Naive thymus-derived CD8-positive, alpha-beta T cell (primary cell): ENCODE data around the gene TTLL5. TPM values are rescaled to one million over a fixed set of nuclear protein-coding genes. Genes with fewer than 3 reads are reported as not detected.

Experiments
- ATAC-seq, 2 donors: fragments of 150-1000 bp; cut with Tn5 transposase in 1 of 2; sonication (Bioruptor Pico), chemical (Tn5 transposase) in 1 of 2; 1 replicate in 1 of 2; 2 replicates in 1 of 2; pipeline ENCODE4 v1.10.0; 2021; ENCODE audit warnings: mild to moderate bottlenecking in 2 of 2, moderate library complexity in 2 of 2
- POLR2A ChIA-PET: fragments of 350-600 bp; sonication (Branson Sonifier 250); formaldehyde crosslinking; loops from one replicate; lab custom pipeline; 2021; ENCODE audit warnings: antibody characterized with exemption; lab: Charles Lee
- DNase-seq, 10 donors: peaks; one replicate each; pipeline versions ENCODE4 v3.0.0 to v3.0.0-alpha.2; 2020 to 2022
- H3K27ac Mint-ChIP-seq, 10 donors: one replicate each; pipeline ENCODE4 v1.8.0; 2020 to 2022; ENCODE audit warnings: mild to moderate bottlenecking in 10 of 10, mixed read lengths in 10 of 10, moderate library complexity in 4 of 10, inconsistent platforms in 1 of 10
- H3K27me3 Mint-ChIP-seq, 5 donors: one replicate each; pipeline ENCODE4 v1.8.0; 2021 to 2022; ENCODE audit warnings: mixed read lengths in 5 of 5
- H3K36me3 Mint-ChIP-seq, 3 donors: one replicate each; pipeline ENCODE4 v1.8.0; 2020 to 2022; ENCODE audit warnings: mixed read lengths in 3 of 3, mild to moderate bottlenecking in 2 of 3, inconsistent platforms in 1 of 3
- H3K4me1 Mint-ChIP-seq, 4 donors: one replicate each; pipeline ENCODE4 v1.8.0; 2021 to 2022; ENCODE audit warnings: mixed read lengths in 4 of 4
- H3K4me3 Mint-ChIP-seq, 10 donors: one replicate each; pipeline ENCODE4 v1.8.0; 2020 to 2022; ENCODE audit warnings: mild to moderate bottlenecking in 10 of 10, mixed read lengths in 10 of 10, moderate library complexity in 6 of 10, inconsistent platforms in 1 of 10
- H3K9me3 Mint-ChIP-seq, 9 donors: one replicate each; pipeline ENCODE4 v1.8.0; 2020 to 2022; ENCODE audit warnings: mixed read lengths in 9 of 9, mild to moderate bottlenecking in 3 of 9, inconsistent platforms in 1 of 9, moderate library complexity in 1 of 9
- polyA plus RNA-seq, 3 donors: library from polyadenylated mRNA; unstranded; fragments of 300-500 nt; fragmentation: Illumina TruSeq; gene quantifications; one replicate each; pipeline ENCODE4 v1.2.3, GENCODE V29; 2021
- total RNA-seq, 8 experiments: library from RNA in 2 of 8; stranded (reverse) in 2 of 8; gene quantifications; one replicate each; pipeline ENCODE4 v1.2.3 and lab custom pipeline; 2021 to 2026

TTLL5 gene
- total and polyA plus RNA-seq, 5 experiments from 2014 or later = 5.9 to 19.2 (median 12.1) TPM

DNA sequence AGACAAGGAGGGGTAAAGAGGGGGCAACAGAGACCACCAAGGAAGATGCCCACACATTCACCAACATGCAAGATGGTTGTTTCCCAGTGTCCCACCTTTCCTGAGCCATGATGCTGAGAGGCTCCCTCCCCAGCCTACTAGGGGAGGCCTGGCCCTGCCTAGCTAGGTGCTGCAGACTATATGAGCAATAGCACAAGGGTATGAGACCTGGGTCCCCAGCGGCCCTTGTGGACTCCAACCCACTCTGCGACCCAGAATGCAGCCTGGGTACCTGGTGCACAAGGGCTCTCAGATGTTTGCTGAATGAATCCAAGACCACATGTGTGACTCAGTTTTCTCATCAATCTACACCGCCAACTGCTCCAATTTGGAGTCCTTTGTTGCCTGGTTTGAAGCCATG is 306.8 kb downstream of the TTLL5 start:
- POLR2A ChIA-PET = no interaction called here
- DNase-seq = no peak
- H3K4me1 Mint-ChIP-seq = peaks cover 0 to 8% (median 0%) of the 10 kb centered on the region in 4 donors
- H3K27me3 Mint-ChIP-seq = no peaks in the 10 kb centered on the region
- no peak for ATAC-seq
- no peak overlapping the region for H3K27ac Mint-ChIP-seq
- H3K4me3 Mint-ChIP-seq = no peak overlapping the region
- H3K36me3 Mint-ChIP-seq = peaks cover 5 to 45% (median 13%) of the 10 kb centered on the region in 3 donors
- no peaks in the 10 kb centered on the region for H3K9me3 Mint-ChIP-seq

DNA sequence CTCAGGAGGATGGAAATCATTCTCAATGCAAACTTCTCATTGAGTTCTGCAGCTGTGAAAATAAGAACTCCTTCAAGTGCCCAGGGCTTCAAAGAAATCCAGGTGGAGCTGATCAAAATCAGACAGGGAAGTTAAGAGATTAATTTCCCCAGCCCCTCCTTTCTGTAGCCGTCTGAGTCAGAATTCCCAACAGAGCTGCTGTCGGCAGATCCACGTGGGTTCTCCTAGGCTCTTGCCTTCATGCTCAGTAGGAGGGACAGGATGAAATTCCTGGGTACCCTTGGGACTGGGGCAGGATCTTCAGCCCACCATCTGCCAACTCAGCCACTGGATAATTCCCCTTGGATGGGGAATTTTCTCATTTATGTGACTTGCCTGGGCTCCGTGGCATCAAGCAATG is 307.4 kb downstream of the TTLL5 start:
- POLR2A ChIA-PET = no interaction called here
- Mint-ChIP-seq H3K27me3 (no peaks in the 10 kb centered on the region), H3K4me3 (no peak overlapping the region), H3K27ac (no peak overlapping the region), H3K4me1 (peaks cover 0 to 8% (median 0%) of the 10 kb centered on the region in 4 donors), H3K36me3 (peaks cover 5 to 45% (median 13%) of the 10 kb centered on the region in 3 donors), H3K9me3 (no peaks in the 10 kb centered on the region)
- ATAC-seq = no peak
- no peak for DNase-seq

GRCh38 chr14:75969126-75969525 is 308.1 kb downstream of the TTLL5 start:
- no peaks in the 10 kb centered on the region for H3K9me3 Mint-ChIP-seq
- ATAC-seq (no peak), DNase-seq (no peak)
- H3K27ac Mint-ChIP-seq = peak overlapping the region in 1 of 10 donors; percentile 38
- POLR2A ChIA-PET = no interaction called here
- peaks cover 0 to 8% (median 0%) of the 10 kb centered on the region in 4 donors for H3K4me1 Mint-ChIP-seq
- no peak overlapping the region for H3K4me3 Mint-ChIP-seq
- H3K36me3 Mint-ChIP-seq = peaks cover 5 to 40% (median 13%) of the 10 kb centered on the region in 3 donors
- no peaks in the 10 kb centered on the region for H3K27me3 Mint-ChIP-seq

- Mint-ChIP-seq H3K36me3 (peaks cover 5 to 35% (median 13%) of the 10 kb centered on the region in 3 donors), H3K27ac (no peak overlapping the region), H3K27me3 (no peaks in the 10 kb centered on the region), H3K4me3 (no peak overlapping the region), H3K9me3 (no peaks in the 10 kb centered on the region), H3K4me1 (peaks cover 0 to 8% (median 0%) of the 10 kb centered on the region in 4 donors)
- POLR2A ChIA-PET = no interaction called here
- ATAC-seq (no peak), DNase-seq (no peak)
Measured at GRCh38 chr14:75969891-75970290, 308.8 kb downstream of the TTLL5 start.

GRCh38 chr14:75970989-75971388 is 309.9 kb downstream of the TTLL5 start:
- H3K27ac Mint-ChIP-seq = no peak overlapping the region
- no peak for DNase-seq
- no peaks in the 10 kb centered on the region for H3K27me3 Mint-ChIP-seq
- peaks cover 5 to 27% (median 13%) of the 10 kb centered on the region in 3 donors for H3K36me3 Mint-ChIP-seq
- no peaks in the 10 kb centered on the region for H3K9me3 Mint-ChIP-seq
- no peak for ATAC-seq
- peaks cover 0 to 7% (median 0%) of the 10 kb centered on the region in 4 donors for H3K4me1 Mint-ChIP-seq
- POLR2A ChIA-PET = no interaction called here
- H3K4me3 Mint-ChIP-seq = no peak overlapping the region

GRCh38 chr14:75971509-75971908 is 310.5 kb downstream of the TTLL5 start:
- Mint-ChIP-seq H3K27ac (no peak overlapping the region), H3K4me1 (peaks cover 0 to 7% (median 0%) of the 10 kb centered on the region in 4 donors), H3K9me3 (no peaks in the 10 kb centered on the region), H3K36me3 (peaks cover under 1 to 22% (median 12%) of the 10 kb centered on the region in 3 donors), H3K4me3 (no peak overlapping the region), H3K27me3 (no peaks in the 10 kb centered on the region)
- ATAC-seq = no peak
- POLR2A ChIA-PET = no interaction called here
- no peak for DNase-seq

DNA sequence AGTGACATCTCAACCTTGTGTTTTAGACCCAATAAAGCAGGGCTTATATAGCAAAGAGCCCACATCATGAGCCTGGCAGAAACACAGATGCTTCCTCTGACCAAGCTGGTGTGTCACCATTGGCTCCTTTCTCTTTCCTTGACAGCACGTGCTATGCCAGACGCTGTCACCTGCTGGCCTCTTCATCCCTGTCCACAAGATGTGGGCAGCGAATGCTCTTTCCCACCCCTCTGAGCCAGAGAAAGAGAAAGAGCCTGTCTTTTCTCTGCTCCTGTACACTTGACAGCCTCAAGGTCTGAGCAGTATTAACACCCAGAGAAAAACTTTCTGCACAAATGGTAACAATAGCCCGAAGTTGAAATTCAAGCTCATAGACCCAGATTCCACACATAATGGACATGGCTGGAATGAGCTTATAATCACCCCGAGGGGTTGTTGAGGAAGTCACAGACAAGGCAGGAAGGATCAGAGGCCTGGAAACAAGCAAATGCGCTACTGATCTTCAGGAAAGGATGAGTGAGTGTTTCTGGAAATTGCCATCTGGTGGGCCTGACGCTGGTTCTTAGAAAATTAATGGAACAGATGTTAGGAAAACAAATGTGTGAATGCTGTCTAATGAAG is 311.9 kb downstream of the TTLL5 start:
- ATAC-seq = no peak
- no peaks in the 10 kb centered on the region for H3K27me3 Mint-ChIP-seq

DNA sequence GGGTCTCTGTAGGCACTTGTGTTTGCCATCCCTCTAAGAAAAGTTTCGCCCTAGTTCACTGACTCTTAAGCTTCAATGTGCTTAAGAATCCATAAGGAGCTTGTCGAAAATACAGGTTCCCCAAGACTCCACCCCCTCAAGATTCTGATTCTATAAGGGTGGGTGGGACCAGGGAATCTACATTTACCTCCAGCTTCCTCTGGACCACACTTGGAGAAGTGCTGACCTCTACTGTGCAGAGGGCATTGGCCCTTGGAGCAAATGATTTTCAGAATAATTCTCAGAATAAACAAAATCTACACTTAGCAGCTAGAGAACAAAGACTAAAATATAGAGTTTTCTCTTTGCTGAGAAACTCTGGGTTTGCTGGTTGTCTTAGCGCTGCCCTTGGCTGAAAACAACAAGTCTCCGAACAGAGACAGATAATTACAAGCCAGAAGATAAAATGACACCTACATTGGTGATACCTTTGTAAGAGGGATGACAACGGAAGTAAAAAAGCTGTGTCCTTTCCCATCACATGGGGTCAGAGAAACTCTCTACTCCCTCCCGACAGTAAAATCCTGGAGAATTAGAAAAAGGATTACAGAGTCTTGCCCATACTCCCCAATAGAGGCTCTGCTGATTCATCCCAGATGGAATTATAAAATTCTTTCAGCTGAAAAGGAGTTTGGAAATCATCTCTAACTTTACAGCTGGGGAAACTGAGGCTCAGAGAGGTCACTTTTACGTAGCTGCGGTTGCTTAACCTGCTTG is 316.0 kb downstream of the TTLL5 start:
- Mint-ChIP-seq H3K36me3 (peaks cover 0 to 2% (median 0%) of the 10 kb centered on the region in 3 donors), H3K4me3 (no peak overlapping the region), H3K27me3 (no peaks in the 10 kb centered on the region), H3K27ac (peak overlapping the region in 1 of 10 donors; percentile 27), H3K9me3 (no peaks in the 10 kb centered on the region), H3K4me1 (peaks cover 23 to 44% (median 40%) of the 10 kb centered on the region in 4 donors)
- no peak for ATAC-seq
- POLR2A ChIA-PET = interaction anchor here (1.2 kb wide), 1 partner anchor 9 kb away, joined by 3 read pairs; the partner anchor contains the start of gene IFT43
- DNase-seq = no peak

More for the DNA sequence above, 311.9 kb downstream of the TTLL5 start:
- Mint-ChIP-seq H3K4me1 (peaks cover 1 to 7% (median 4%) of the 10 kb centered on the region in 4 donors), H3K36me3 (peaks cover 0 to 17% (median 7%) of the 10 kb centered on the region in 3 donors), H3K9me3 (no peaks in the 10 kb centered on the region), H3K4me3 (no peak overlapping the region), H3K27ac (no peak overlapping the region)
- no peak for DNase-seq
- POLR2A ChIA-PET = no interaction called here

DNA sequence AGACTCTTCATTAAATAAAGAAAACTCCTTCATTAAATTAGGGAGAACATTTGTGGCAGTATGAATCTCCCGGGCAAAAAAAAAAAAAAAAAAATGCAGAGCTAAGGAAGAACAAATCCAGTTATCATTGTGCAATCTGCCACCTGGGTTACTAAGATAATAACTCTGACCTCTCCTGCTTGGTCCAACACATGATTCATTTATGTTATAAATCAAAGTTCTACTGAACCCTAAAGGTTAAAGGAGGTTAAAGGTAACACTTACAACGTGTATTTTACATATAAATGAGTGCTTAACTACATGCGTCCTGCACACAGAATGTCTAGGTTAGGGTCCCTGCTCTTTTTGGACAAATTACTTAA is 316.5 kb downstream of the TTLL5 start:
- Mint-ChIP-seq H3K4me3 (no peak overlapping the region), H3K9me3 (no peaks in the 10 kb centered on the region), H3K36me3 (peaks cover 0 to 2% (median 0%) of the 10 kb centered on the region in 3 donors), H3K4me1 (peaks cover 19 to 44% (median 41%) of the 10 kb centered on the region in 4 donors), H3K27ac (peak overlapping the region in 1 of 10 donors; percentile 74), H3K27me3 (no peaks in the 10 kb centered on the region)
- POLR2A ChIA-PET = no interaction called here
- no peak for DNase-seq
- no peak for ATAC-seq

DNA sequence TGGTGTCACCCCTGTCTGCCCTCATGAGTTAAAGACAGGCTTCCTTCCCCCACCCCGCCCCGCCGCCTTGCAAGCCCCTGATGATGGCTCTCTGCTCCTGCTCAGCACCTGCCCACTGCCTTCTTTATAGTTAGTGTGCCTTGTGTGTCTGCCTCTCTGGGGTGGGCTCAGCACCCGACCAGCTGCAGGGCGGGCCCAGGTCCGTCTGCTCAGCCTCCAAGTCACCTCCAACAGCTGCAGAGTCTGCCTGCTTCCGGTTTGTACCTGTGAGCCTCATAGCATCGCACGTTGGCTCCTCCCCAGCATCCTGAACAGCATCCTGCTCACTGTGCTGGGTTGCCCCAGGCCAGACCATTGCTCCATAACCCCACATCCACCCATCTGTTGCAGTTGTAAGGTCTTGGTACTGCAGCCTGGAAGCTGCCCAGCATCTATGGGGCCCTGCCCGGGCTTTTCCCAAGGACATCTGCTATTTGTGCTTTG is 317.2 kb downstream of the TTLL5 start:
- H3K9me3 Mint-ChIP-seq = no peaks in the 10 kb centered on the region
- H3K27me3 Mint-ChIP-seq = no peaks in the 10 kb centered on the region
- peak overlapping the region in 6 of 10 donors; percentile 27 to 70 (median 54) for H3K4me3 Mint-ChIP-seq
- peaks cover 19 to 47% (median 42%) of the 10 kb centered on the region in 4 donors for H3K4me1 Mint-ChIP-seq
- ATAC-seq (peak in 1 of 2 donors; percentile 46), DNase-seq (peak in 5 of 10 donors; percentile 21 to 48 (median 36))
- peaks cover 0 to 2% (median 0%) of the 10 kb centered on the region in 3 donors for H3K36me3 Mint-ChIP-seq
- peak overlapping the region in 9 of 10 donors; percentile 72 to 94 (median 90) for H3K27ac Mint-ChIP-seq
- POLR2A ChIA-PET = no interaction called here

DNA sequence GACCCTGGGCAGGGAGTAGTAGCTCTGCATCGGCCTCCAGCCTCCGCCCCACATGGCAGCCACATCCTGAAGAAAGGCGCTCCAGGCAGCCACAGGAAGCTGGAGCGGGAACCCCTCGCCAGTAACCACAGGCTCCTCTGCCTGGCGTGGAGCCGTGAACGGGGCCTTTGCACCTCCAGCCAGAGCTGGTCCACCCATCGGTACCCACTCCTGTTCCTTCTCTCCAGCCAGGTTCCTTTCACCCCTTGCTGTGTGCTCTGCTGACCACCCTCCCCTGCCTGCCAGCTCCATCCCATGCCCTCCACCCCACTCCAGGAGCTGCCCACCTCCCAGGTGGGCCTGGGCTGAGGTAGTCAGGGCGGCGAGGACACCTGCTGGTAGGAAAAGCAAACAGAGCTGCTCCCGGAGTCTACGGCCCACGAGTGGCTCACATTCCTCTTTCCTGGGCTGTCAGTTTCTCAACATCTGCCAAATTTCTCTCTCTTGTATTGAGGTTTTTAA is 318.1 kb downstream of the TTLL5 start:
- Mint-ChIP-seq H3K27me3 (no peaks in the 10 kb centered on the region), H3K4me1 (peaks cover 19 to 47% (median 42%) of the 10 kb centered on the region in 4 donors), H3K27ac (peak overlapping the region in 6 of 10 donors; percentile 39 to 68 (median 60)), H3K9me3 (no peaks in the 10 kb centered on the region), H3K4me3 (peak overlapping the region in 6 of 10 donors; percentile 15 to 66 (median 48)), H3K36me3 (peaks cover 0 to 2% (median 0%) of the 10 kb centered on the region in 3 donors)
- ATAC-seq (no peak), DNase-seq (peak in 4 of 10 donors; percentile 12 to 19 (median 14))
- POLR2A ChIA-PET = no interaction called here

DNA sequence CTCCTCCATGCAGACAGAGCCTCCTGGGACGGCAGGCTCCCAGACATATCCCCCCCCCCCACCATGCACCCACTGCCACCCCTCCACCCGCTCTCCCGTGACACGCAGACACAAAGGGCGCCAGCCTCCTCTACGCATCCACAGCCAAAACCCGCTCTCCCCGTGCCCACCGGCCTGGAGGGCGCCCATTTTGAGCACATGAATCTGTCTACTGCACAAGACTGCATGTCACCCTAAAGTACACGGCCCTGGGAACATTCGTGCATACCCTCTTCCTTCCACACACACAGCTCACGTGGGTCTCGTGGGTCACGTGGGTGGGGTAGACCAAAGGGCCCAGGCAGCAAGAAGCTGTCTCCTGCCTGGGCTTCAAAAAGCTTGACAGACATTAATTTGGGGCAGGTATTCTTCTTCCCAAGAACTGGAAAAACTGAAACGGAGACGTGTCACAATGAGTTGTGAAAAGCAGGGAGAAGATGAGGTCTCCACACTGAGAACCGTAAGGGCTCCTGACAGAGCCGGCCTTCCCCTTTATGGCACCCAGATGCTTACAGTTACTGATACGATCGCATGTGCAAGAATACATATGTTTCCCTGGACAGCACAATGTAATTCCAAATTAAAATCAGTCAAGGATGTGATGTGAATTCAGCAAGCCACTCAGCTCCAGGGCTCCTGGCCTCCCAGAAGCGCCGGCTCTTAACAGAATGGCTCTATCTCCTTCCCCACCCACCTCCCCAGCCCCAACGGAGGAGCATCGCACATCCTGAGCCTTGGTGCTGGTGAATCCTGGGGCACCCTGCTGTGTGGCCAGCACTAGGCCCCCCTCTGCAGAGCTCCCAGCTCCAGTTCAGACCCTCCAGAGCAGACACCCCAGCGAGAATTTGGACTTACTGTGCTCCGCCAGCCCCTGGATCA is 318.9 kb downstream of the TTLL5 start:
- Mint-ChIP-seq H3K36me3 (peaks cover 0 to 2% (median 0%) of the 10 kb centered on the region in 3 donors), H3K9me3 (no peaks in the 10 kb centered on the region), H3K4me1 (peaks cover 19 to 48% (median 42%) of the 10 kb centered on the region in 4 donors), H3K27me3 (no peaks in the 10 kb centered on the region), H3K4me3 (peak overlapping the region in 6 of 10 donors; percentile 15 to 86 (median 66)), H3K27ac (peak overlapping the region in 7 of 10 donors; percentile 35 to 92 (median 62))
- ATAC-seq (no peak), DNase-seq (no peak)
- POLR2A ChIA-PET = interaction anchor here (1.2 kb wide), 1 partner anchor 74 kb away, joined by 6 read pairs; no protein-coding TSS in a partner anchor
